Stimulated activated CD4-positive, alpha-beta T cell treated with anti-CD3 and anti-CD28 coated beads, TNF-alpha, amount 100 ng/mL, for 48 hours (primary cell): ENCODE results near the gene SMYD3.

Experiments used
- DNase-seq, 3 donors: peaks; one replicate each; pipeline ENCODE4 v3.0.0-alpha.2; 2020; ENCODE audit warnings: low read depth in 3 of 3

Gene SMYD3

DNA sequence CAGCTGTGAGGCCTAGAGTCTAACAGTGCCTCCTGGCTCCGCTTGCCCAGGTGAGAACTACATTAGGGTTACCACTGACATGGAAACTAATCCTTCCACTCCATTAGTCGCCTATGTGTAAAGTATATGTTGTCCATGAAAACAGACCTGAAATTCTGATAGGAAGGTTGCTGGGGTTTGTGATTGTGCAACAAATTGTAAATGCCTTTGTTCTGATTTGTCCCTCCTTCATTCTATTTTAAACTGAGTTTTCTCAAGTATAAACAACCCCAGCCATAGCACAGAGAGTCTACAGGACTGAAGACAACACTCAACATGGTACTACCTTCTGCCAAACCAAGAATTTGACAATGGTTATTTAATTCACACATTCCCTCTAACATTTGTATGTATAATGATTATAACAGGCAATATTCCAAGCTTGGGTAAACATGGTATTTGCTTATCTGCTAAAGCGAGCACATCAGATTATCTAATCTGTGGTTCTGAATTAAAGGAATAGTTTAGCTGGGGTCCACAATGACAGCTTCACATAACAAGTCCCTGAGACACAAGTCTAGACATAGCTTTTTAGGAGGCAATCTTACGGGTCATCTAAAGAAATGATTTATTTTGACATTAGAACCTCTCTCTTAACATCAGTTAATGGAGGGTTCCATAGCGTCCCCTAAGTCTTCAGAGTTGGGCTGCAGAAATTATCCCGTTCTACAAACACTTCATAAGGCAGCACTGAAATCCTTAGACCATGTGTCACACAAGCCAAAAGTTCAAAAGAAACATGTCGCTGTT is 633.0 kb downstream of the SMYD3 start:
- DNase-seq: no peak

DNA sequence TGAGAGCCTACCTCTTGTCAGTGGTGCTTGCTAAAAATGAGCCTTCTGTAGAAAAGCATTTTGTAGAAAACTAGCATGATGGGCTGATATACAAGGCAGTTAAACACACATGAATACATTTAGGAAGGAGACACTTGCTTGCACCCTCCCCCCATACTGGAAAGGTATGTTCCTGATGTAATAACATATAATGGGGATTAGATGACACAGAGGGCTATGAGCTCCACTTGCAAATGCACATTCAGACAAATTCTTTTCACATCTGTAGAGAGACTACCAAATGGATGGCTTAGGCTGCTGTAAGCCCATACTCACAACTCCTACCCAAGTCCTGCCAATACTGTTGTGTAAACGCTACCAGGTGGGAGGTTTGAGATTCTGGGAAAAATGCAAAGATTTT is 634.0 kb downstream of the SMYD3 start:
- no peak for DNase-seq

- DNase-seq: no peak
Measured at GRCh38 chr1:245872475-245872874, 634.6 kb downstream of the SMYD3 start.

DNA sequence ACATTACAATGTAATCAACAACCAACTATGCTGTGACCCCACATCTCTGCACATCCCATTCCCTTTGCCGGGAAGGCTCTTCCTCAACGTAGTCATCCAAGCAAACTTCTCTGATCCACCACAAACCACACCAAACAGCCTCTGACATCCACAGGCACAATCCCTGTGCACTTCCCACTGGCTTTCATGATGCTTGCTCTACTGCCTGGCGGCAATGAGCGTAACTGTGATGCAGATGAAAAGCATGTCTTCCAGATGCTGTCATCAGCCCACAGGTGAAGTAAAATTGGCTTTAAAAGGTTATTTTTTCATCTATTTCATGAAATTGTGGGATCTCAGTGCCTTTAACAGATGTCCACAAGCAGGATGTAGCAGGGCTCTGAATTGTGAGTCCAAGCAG is 635.2 kb downstream of the SMYD3 start:
- no peak for DNase-seq

- DNase-seq: no peak
Measured at GRCh38 chr1:245871191-245871590, 635.9 kb downstream of the SMYD3 start.

DNA sequence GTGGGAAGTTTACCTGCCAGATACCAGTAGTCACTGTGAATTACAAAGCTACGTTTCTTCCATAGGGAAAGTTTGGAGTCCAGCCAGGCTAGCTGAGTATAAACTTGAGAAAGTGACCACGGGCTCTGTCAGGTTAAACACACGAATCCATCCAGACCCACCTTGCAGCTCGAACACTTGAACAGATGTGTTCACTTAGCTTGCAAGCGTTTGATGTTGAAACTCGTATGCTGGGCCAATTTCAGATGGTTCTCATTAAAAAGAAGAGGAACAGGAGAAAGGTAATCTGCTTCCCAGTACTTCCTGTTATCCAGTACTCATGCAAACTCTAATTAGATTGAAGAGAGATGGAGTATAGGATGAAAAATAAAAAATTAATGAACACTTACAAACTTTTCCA is 636.4 kb downstream of the SMYD3 start:
- DNase-seq: no peak

GRCh38 chr1:245869847-245870246 is 637.2 kb downstream of the SMYD3 start:
- DNase-seq: no peak

GRCh38 chr1:245867738-245868137 is 639.3 kb downstream of the SMYD3 start:
- DNase-seq: no peak

- no peak for DNase-seq
Measured at GRCh38 chr1:245864872-245865271, 642.2 kb downstream of the SMYD3 start.

DNA sequence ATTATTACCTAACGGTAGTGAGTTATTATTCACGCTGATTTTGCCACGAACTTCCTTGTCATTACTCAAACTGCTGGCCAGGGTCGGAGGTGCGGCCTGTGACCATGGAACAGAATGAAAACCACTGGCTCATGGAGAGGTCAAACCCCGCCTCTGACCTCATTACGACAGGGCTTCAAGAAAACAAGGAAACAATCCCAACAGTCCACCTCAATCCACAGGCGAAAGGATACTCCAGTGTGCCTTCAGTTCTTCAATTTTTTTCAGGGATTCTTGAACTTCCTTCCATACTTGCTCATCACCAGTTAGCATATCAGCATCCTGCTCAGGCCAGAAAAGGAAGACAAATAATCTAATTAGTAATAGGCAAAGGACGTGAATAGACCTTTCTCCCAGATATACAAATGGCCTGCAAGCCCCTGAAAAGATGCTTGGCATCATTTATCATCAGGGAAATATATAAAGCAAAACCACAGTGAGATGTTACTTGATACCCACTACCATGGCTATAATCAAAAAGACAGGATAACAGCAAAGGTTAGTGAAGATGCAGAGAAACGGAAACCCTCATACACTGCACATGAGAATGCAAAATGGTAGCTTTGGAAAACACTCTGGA is 643.4 kb downstream of the SMYD3 start:
- DNase-seq: no peak

DNA sequence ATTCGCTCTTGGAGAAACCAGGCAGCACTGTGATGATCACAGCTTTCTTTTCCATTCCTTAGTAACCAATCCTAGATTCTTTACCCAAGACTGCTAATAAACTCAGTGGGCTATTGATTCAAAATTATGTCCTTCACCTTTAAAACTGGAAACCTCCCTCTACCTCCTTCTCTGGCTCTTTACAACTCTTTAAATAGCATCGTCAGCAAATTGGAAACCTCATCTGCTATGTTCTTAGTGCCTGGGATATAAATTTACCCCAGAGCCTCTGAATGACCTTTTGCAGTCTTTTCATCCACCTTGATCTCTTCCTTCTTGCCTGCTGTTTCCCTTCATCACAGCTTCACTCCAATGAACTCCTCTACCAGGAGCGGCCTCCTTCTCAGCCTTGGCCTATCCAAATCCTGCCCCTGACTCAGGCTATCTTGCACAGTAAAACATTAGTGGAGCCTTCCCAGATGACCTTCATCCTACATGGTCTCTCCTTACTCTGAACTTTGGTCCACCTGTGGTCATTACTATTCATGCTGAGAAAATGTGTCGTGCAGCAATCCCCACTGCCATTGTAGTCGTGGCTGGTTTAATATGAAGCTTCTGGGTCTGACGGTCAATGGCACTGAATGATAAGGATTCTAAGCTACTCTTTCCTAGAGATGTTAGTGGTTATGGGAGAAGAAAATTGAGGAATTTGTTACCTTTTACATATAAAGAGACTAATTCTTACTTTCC is 644.1 kb downstream of the SMYD3 start:
- DNase-seq: no peak

DNA sequence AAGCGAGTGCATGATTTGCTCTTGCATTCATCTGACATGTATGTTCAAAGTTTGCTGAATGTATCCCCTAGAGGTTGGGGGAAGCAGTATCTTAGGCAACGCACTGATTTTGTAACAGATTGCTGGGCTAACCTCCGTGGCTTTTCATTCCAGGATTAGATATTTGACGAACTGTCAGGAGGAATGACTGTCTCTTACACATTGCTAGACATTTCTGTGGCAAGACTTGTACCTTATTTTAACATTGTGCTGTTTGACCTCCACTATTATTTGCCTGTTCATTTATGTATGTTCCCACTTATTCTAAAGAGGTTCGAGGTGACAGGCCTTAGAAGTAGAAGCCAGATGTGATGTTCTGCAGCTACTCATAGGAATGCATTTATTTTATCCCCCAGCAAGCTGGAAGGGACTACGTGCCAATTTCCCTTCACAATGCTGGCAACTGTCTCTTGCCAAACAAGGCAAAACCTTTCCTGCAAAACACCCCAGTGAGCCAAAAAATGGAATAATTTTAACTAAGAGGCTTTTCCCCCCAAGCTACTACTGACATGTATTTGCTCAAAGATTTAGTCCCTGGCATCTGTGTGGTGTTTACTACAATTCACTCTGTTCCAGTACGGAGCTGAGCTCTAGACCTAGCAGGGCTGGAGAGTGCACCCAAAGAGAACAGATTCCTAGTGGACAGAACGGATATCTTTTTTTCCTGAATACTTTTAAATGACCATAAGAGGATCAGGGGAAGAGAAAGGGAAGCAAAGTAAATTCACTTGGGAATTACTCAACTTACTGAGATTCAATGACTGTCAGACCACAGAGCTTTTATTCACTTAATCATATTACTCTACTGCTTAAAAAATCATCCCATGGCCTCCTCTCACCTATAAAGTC is 646.2 kb downstream of the SMYD3 start:
- DNase-seq: no peak

DNA sequence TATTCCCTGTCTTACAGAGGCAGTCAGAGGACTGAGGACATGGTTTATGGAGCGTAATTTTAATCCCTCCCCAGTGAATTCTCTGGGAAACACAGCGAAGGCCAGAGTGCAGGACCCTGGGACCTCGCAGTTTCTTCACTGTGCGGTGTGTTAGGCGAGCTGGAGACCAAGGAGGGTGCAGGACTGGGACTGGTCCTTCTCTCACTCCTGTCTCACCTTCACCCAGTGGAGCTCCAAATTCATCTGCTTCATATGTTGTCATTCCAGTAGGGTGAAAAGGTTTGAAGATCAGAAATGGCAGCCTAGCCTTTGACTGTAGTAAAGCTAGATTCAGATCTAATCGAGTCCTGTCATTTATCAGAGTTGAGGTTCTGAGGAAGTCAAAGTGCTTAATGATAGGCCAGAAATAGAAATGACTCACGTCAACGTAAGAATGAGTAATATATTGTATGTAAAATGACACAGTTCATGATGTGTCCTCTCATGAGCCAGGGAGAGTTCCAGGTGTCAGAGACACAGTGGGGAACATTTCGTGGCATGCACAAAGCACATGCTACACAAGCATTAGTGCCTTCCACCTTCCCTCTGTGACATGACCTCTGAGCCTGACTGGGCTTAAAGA is 647.5 kb downstream of the SMYD3 start:
- no peak for DNase-seq

DNA sequence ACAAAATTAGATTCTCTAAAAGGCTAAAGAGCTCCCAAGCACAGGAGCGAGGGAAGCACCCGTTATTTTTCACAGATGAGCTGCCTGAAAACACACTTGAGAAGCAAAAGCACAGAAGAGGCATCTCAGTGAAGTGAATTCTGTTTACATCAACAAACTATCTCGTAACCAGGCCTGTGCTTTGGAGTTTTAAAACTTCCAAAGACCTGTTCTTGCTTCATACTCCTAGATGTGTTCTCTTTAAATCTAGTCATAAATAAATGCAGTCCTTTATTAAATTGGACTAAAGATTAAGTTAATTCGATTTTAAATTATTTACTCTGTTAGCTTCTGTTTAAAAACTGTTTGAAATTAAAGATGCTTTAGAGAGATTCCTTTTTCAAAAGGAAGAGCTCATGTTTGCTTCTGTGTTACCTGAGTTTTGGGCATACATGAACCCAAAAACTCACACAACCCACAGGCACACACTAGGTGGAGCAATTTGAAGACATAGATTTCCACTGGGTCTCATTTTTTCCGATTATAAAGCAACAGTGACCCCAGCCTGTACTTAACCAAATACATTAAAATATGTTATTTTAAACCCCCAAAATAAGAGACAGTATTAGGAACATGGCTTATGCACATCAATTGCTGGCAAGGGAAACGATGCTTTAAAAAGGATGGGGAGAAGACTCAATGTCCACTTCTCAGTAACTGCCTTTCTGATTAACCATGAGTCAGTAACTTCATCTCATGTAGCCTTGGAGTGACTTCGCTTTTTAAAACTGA is 648.2 kb downstream of the SMYD3 start:
- no peak for DNase-seq

DNA sequence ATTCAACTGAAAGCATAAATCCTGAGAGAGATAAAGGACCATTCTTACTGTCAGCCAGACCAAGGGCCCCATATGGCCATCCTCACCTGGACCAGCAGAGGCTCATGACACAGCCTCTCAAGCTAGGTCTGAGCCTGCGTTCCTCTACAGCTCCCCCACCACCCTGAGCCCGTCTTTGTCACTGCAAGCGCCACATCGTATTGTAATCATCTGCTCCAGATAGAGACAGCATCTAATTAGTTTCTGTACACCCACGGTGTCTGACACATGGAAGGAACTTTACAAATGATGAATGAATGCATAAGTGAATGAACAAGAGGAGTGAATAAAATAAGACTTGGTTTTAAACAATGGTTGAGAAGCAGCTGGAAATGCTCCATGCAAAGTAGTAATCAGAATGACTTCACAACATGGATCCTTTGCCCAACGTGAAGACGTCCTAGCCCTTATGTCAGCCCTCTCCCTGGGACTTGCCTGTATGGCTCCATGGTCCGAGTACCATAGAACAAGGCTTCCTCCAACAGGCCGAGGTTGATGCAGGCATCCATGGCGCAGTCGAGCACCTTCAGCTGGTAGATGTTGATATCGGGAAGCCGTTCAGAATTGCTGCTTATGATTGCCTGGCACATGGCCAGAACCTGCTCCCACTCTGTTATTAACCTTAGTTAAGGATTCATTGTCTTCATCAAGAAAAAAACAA is 648.9 kb downstream of the SMYD3 start:
- no peak for DNase-seq

GRCh38 chr1:245856944-245857531 is 650.0 kb downstream of the SMYD3 start:
- DNase-seq: no peak

- no peak for DNase-seq
Measured at GRCh38 chr1:245855846-245856730, 651.0 kb downstream of the SMYD3 start.

- no peak for DNase-seq
Measured at GRCh38 chr1:245853291-245853690, 653.8 kb downstream of the SMYD3 start.

- DNase-seq: no peak
Measured at GRCh38 chr1:245843101-245843500, 664.0 kb downstream of the SMYD3 start.
